H1 (cell line): ENCODE results near the gene ELP5. TPM values are rescaled to one million over a fixed set of nuclear protein-coding genes. Genes with fewer than 3 reads are reported as not detected.
A peak's percentile ranks its signal among the peaks of the same experiment; 100 is the strongest.

ENCODE experiments used
- EZH2 ChIP-seq: fragments of 200-600 bp; sonication (generic); IDR thresholded peaks from 2 replicates; pipeline ENCODE4 v1.7.1; 2012; ENCODE audit warnings: low read depth, mild to moderate bottlenecking, moderate library complexity, low read length, inconsistent platforms; ENCODE audit not compliant: severe bottlenecking
- KDM4A ChIP-seq: IDR thresholded peaks from one replicate; pipeline ENCODE4 v1.7.1; 2012; ENCODE audit warnings: low read depth, mild to moderate bottlenecking, moderate library complexity, low read length, inconsistent platforms; ENCODE audit not compliant: severe bottlenecking
- NANOG ChIP-seq: IDR thresholded peaks from 2 replicates; pipeline ENCODE4 v1.6.1; 2011; ENCODE audit warnings: low read length, low read depth, mild to moderate bottlenecking, inconsistent platforms; ENCODE audit not compliant: insufficient read depth, poor library complexity, severe bottlenecking
- SIRT6 ChIP-seq: IDR thresholded peaks from one replicate; pipeline ENCODE4 v1.7.1; 2012; ENCODE audit warnings: low read length, inconsistent platforms
- SIX5 ChIP-seq: IDR thresholded peaks from 2 replicates; pipeline ENCODE4 v1.6.1; 2011; ENCODE audit warnings: mild to moderate bottlenecking, low read depth, low read length
- SUZ12 ChIP-seq: fragments of 200-600 bp; sonication (generic); IDR thresholded peaks from 2 replicates; pipeline ENCODE4 v1.6.1; 2012; ENCODE audit warnings: mild to moderate bottlenecking, inconsistent platforms, low read length, moderate library complexity, mixed read lengths
- TAF7 ChIP-seq: optimal IDR thresholded peaks from 2 replicates; pipeline ENCODE3; 2011; ENCODE audit warnings: low read depth, mild to moderate bottlenecking, inconsistent platforms, low read length, moderate library complexity, borderline replicate concordance
- polyA plus RNA-seq, 7 experiments: library from polyadenylated mRNA; depleted of rRNA in 3 of 7; stranded (reverse) in 5 of 7; unstranded in 2 of 7; fragments of >200 nt in 5 of 7; fragments of 200-250 nt in 2 of 7; gene quantifications; 1 replicate in 5 of 7; 2 replicates in 1 of 7; 4 replicates in 1 of 7; pipeline versions ENCODE4 v1.2.1 to v1.2.3, GENCODE V29; 2011 to 2013; ENCODE audit warnings: missing spikeins in 2 of 7, mixed read lengths in 2 of 7
- total RNA-seq: library from RNA; stranded (reverse); fragmentation: NEBNext Ultra II Directional; extraction: Animal tissue kit (Norgen Biotek cat#: 25700); gene quantifications from 2 replicates; pipeline ENCODE4 v1.2.1, GENCODE V29; 2021
- TF ChIP-seq, protein P1 (sequence below): fragments of 300-600 bp; sonication (generic); IDR thresholded peaks from 2 replicates; pipeline ENCODE4 v1.7.1; 2012; ENCODE audit warnings: low read length, moderate library complexity, mild to moderate bottlenecking, inconsistent platforms; ENCODE audit not compliant: insufficient replicate concordance
- TF ChIP-seq, protein P2 (sequence below): IDR thresholded peaks from 2 replicates; pipeline ENCODE4 v1.6.1; 2012; ENCODE audit warnings: inconsistent platforms

ELP5 gene
- total and polyA plus RNA-seq, 2 of the 8 experiments (the other 6 are each of a cell fraction or from before 2014, with no cell fraction given) = 75.4 to 107 TPM

DNA sequence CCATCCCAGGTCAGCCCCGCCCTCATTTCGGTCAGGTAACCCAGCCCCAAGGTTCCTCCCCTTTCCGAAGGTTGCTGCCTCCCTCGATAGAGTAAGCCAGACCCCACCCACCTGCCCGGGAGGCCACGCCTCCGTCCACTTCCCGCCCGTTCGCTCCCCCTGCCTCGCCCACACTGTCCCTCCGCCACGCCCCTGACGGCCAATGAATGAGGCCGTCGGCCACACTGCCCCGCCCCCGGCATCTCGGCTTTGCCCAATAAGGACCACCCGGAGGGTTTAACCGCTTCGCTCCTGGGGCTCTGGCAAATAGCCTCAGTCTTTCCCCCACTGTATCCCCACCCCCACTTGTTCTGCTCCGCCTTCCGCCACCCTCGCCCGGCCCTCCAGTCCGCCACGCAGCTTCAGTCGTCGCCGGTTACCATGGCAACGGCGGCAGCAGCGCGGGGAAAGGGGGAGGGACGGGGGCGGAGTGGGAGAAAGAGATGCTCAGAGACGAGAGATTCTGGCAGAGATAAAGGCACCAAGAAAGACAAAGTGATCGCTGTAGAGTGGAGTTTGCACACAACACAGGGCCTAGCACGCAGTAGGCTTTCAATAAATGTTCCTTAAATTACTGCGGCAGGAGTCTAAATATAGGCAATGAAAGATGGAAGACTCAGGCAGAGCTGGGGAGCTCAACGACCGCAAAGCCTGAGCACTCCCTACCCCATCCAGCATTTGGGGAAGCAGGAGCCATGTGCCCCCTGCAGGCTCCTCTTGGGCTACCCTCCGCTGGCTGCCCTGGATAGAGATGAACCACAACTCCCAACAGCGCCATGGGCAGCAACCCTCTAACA, 37.5 kb upstream of the ELP5 start (continued):
- TF ChIP-seq, protein P1, sequence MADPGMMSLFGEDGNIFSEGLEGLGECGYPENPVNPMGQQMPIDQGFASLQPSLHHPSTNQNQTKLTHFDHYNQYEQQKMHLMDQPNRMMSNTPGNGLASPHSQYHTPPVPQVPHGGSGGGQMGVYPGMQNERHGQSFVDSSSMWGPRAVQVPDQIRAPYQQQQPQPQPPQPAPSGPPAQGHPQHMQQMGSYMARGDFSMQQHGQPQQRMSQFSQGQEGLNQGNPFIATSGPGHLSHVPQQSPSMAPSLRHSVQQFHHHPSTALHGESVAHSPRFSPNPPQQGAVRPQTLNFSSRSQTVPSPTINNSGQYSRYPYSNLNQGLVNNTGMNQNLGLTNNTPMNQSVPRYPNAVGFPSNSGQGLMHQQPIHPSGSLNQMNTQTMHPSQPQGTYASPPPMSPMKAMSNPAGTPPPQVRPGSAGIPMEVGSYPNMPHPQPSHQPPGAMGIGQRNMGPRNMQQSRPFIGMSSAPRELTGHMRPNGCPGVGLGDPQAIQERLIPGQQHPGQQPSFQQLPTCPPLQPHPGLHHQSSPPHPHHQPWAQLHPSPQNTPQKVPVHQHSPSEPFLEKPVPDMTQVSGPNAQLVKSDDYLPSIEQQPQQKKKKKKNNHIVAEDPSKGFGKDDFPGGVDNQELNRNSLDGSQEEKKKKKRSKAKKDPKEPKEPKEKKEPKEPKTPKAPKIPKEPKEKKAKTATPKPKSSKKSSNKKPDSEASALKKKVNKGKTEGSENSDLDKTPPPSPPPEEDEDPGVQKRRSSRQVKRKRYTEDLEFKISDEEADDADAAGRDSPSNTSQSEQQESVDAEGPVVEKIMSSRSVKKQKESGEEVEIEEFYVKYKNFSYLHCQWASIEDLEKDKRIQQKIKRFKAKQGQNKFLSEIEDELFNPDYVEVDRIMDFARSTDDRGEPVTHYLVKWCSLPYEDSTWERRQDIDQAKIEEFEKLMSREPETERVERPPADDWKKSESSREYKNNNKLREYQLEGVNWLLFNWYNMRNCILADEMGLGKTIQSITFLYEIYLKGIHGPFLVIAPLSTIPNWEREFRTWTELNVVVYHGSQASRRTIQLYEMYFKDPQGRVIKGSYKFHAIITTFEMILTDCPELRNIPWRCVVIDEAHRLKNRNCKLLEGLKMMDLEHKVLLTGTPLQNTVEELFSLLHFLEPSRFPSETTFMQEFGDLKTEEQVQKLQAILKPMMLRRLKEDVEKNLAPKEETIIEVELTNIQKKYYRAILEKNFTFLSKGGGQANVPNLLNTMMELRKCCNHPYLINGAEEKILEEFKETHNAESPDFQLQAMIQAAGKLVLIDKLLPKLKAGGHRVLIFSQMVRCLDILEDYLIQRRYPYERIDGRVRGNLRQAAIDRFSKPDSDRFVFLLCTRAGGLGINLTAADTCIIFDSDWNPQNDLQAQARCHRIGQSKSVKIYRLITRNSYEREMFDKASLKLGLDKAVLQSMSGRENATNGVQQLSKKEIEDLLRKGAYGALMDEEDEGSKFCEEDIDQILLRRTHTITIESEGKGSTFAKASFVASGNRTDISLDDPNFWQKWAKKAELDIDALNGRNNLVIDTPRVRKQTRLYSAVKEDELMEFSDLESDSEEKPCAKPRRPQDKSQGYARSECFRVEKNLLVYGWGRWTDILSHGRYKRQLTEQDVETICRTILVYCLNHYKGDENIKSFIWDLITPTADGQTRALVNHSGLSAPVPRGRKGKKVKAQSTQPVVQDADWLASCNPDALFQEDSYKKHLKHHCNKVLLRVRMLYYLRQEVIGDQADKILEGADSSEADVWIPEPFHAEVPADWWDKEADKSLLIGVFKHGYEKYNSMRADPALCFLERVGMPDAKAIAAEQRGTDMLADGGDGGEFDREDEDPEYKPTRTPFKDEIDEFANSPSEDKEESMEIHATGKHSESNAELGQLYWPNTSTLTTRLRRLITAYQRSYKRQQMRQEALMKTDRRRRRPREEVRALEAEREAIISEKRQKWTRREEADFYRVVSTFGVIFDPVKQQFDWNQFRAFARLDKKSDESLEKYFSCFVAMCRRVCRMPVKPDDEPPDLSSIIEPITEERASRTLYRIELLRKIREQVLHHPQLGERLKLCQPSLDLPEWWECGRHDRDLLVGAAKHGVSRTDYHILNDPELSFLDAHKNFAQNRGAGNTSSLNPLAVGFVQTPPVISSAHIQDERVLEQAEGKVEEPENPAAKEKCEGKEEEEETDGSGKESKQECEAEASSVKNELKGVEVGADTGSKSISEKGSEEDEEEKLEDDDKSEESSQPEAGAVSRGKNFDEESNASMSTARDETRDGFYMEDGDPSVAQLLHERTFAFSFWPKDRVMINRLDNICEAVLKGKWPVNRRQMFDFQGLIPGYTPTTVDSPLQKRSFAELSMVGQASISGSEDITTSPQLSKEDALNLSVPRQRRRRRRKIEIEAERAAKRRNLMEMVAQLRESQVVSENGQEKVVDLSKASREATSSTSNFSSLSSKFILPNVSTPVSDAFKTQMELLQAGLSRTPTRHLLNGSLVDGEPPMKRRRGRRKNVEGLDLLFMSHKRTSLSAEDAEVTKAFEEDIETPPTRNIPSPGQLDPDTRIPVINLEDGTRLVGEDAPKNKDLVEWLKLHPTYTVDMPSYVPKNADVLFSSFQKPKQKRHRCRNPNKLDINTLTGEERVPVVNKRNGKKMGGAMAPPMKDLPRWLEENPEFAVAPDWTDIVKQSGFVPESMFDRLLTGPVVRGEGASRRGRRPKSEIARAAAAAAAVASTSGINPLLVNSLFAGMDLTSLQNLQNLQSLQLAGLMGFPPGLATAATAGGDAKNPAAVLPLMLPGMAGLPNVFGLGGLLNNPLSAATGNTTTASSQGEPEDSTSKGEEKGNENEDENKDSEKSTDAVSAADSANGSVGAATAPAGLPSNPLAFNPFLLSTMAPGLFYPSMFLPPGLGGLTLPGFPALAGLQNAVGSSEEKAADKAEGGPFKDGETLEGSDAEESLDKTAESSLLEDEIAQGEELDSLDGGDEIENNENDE = no peak
- TF ChIP-seq TAF7 (no peak), EZH2 (no peak), SIX5 (no peak), SIRT6 (no peak), SUZ12 (no peak), NANOG (peak; percentile 67), KDM4A (no peak)
- TF ChIP-seq, protein P2, sequence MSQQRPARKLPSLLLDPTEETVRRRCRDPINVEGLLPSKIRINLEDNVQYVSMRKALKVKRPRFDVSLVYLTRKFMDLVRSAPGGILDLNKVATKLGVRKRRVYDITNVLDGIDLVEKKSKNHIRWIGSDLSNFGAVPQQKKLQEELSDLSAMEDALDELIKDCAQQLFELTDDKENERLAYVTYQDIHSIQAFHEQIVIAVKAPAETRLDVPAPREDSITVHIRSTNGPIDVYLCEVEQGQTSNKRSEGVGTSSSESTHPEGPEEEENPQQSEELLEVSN = no peak; the same call in 1 of the 2 replicates
